Stimulated activated CD8-positive, alpha-beta memory T cell treated with anti-CD3 and anti-CD28 coated beads, Interleukin-2, amount 100 ng/mL, for 48 hours (primary cell): Measurements from ENCODE around the gene RAD9B.
"Not testable (repeated sequence)": the region's sequence is repeated elsewhere in the genome, so short reads cannot be mapped to it uniquely, and the experiment has no call there.

ENCODE experiments used
- DNase-seq, 2 donors: peaks; one replicate each; pipeline ENCODE4 v3.0.0-alpha.2; 2020; ENCODE audit warnings: low read depth in 2 of 2

Gene RAD9B

GRCh38 chr12:110528277-110528839, 26.2 kb downstream of the RAD9B start:
- no peak for DNase-seq

GRCh38 chr12:110530511-110530910, 28.4 kb downstream of the RAD9B start:
- DNase-seq, result no peak

GRCh38 chr12:110531741-110532333, 29.7 kb downstream of the RAD9B start:
- no peak for DNase-seq

GRCh38 chr12:110532644-110533043, 30.5 kb downstream of the RAD9B start:
- no peak for DNase-seq

GRCh38 chr12:110533607-110534006, 31.5 kb downstream of the RAD9B start:
- no peak for DNase-seq

- DNase-seq, result no peak
These were observed 32.7 kb downstream of the RAD9B start for GRCh38 chr12:110534811-110535210.

GRCh38 chr12:110536834-110537604, 34.9 kb downstream of the RAD9B start:
- DNase-seq, result no peak

- no peak for DNase-seq
These were observed 35.7 kb downstream of the RAD9B start for GRCh38 chr12:110537605-110538409.

GRCh38 chr12:110538869-110539622, 36.9 kb downstream of the RAD9B start:
- no peak for DNase-seq

GRCh38 chr12:110540048-110540447, 37.9 kb downstream of the RAD9B start:
- no peak for DNase-seq

- DNase-seq, result no peak
These were observed 41.3 kb downstream of the RAD9B start for GRCh38 chr12:110543252-110543959.

GRCh38 chr12:110543965-110544364, 41.8 kb downstream of the RAD9B start:
- DNase-seq, result no peak

GRCh38 chr12:110545259-110545658, 43.1 kb downstream of the RAD9B start:
- not testable (repeated sequence) for DNase-seq

GRCh38 chr12:110545812-110546211, 43.7 kb downstream of the RAD9B start:
- DNase-seq, result no peak

- no peak for DNase-seq
These were observed 44.2 kb downstream of the RAD9B start for GRCh38 chr12:110546339-110546738.

GRCh38 chr12:110547090-110547489, 45.0 kb downstream of the RAD9B start:
- no peak for DNase-seq

- DNase-seq, result no peak
These were observed 46.5 kb downstream of the RAD9B start for GRCh38 chr12:110548678-110549077.

- DNase-seq, result no peak
These were observed 47.6 kb downstream of the RAD9B start for GRCh38 chr12:110549716-110550115.

- DNase-seq, result no peak
These were observed 48.9 kb downstream of the RAD9B start for GRCh38 chr12:110550981-110551380.
